Cerebellar nuclear complex (tissue), 1 donor: ENCODE data around the gene GJD2.

ENCODE experiments used
- DNase-seq, 2 experiments: peaks; one replicate each; lab custom pipeline; 2025; lab: John Stamatoyannopoulos, UW

The GJD2 gene

GRCh38 chr15:34724481-34724880, 30.3 kb downstream of the GJD2 start:
- no peak for DNase-seq

- no peak for DNase-seq
Observed at GRCh38 chr15:34722439-34722836, 32.4 kb downstream of the GJD2 start.

DNA sequence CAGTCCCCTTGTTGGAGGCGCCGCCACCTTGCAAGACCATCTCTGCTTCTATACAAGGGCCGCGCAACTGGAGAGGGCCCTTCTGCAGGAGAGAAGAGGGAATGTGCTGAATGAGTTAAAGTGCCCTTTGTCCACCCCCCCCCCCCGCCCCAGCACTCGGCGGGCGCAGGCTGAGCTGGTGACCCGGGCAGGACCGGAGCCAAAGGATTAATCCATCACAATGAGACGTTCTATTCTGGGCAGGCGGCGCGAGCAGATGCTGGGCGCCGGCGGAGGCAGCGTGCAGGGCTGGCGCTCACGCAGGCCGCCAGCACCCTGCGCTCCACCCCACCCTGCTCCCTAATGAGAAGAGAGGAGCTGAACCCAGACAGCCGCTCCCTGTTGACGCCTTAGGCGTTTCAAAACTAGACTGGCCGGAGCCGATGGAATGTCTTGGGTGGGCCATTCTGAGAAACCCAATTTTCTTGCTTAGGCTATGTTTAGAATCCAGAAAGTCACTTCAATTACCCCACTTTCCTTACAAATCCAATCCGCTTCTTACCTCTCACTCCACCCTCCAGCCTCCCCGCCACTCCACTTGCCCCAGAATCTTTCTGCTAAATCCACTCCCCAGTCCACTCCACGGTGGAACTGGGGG, 32.9 kb downstream of the GJD2 start:
- no peak for DNase-seq

GRCh38 chr15:34721157-34721801, 33.5 kb downstream of the GJD2 start:
- DNase-seq = no peak

DNA sequence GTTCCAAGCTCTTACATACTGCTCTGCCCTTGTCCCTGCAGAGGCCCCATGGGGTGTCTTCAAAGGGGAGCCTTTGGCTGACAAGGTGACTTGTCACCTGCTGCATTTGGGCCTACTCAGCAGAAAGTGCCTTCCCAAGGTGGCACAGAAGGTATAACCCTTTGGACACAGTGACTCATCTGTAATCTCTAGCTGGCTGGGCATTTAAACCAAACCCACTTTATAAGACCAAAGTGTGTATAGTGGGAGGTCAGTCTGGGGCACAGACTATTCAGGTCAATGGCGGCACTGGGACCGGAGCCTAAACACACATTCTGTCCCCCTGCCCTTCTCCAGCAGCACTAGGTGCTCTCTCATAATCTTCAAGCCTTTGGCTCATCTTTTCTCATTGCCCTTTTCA, 35.1 kb downstream of the GJD2 start:
- DNase-seq = no peak

DNA sequence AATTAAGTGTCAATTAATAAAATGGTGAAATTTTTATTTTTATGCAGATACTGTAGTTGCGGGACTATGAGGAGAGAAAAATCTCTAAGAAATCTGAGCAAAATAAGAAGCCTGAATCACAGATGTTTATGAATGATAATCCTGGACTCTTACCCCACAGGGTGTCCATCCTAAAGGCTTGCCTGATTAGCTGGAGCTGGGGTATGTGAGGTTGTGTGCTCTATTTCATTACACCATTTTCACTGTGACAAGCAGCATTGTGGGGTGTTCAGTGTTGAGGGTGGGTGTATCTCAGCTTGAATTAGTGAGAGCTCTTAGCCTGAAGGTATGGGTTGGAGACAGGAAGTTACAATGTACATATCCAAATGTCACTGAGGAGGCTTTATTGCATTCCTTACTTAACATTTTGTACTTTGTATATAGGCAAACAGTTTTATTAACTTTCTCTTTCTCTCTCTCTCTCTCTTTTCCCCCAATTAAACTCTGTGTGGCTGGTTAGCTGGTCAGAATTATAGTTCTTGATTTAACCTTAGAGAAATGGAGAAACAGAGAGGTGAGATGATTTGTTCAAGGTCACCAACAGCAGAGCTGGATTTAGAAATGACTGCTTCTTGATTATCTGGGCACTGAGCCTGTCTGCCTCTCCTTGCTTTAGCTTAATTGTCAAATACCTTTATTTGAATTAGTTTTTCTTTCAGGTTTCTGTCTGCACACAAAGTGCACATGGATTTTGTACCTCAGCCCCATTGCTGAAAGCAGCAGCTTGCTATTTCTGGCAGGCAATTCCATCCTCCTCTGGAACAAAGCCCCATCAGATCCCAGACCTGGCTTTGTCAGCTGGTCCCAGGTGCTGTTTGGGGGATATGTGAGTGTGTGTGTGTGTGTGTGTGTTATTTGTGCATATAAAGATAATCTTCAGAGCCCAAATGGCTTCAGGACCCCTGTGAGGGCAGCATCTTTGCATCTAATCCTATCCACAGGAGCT, 35.8 kb downstream of the GJD2 start:
- DNase-seq = no peak

DNA sequence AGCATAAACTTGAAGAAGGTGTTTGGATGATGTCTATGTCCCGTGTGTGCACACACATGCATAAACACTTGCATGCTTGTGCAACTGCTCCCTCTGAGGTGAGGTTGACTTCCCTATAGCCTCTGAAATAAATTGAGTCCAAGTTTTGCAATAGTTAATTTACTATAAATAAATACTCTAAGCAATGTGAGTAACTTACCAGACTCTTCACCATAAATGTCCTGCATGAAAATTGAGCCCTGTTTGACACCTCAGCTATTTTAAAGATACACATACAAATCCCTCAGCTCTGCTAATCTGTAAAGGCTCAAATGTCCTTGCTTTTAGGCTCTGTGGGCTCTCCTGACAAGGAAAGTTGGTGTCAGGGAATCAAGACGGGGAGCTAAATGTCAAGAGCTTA, 37.1 kb downstream of the GJD2 start:
- DNase-seq = no peak

GRCh38 chr15:34716111-34716510, 38.7 kb downstream of the GJD2 start:
- no peak for DNase-seq

GRCh38 chr15:34714476-34715121, 40.2 kb downstream of the GJD2 start:
- DNase-seq = no peak

GRCh38 chr15:34713635-34714034, 41.2 kb downstream of the GJD2 start:
- no peak for DNase-seq

DNA sequence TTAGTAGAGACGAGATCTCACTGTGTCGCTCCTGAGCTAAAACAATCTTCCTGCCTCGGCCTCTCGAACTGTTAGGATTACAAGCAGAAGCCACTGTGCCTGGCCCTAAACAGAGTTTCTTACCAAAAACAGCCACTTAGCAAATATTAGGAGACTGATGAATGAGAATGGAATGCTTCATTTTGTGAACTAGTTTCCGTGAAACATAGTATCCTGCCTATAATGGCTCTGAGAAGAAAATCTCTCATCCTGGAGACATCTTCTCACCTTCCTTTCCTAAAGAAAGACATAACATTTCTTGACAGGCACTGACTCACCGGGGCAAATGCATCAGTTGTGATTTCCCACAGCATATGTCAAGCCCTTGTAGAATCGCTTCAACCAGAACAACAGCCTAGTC, 44.9 kb downstream of the GJD2 start:
- DNase-seq = no peak

- DNase-seq = no peak
Observed at GRCh38 chr15:34708422-34708821, 46.4 kb downstream of the GJD2 start.

DNA sequence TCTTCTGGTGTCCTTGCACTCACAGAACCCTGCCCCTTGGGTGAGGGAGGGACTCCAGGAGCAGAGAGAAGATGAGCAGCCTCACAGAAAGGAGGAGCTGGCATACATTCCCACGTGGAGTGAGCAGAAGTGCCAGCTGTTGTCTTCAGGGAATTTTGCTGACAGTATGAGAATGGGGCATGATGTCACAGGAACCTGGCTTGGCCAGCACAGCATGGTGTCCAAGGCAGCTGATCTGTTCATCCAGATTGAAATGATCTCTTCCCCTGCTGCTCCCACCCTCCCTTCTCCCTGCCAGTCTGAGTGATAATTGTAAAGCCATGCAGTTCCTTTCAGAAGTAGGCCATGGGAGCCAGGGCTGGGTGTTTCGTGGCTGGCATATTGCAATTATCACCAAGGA, 53.3 kb downstream of the GJD2 start:
- DNase-seq = no peak
